GM18867 (cell line): Measurements from ENCODE around the gene RYR2.
"Not testable (repeated sequence)": the region's sequence is repeated elsewhere in the genome, so short reads cannot be mapped to it uniquely, and the experiment has no call there.

Experiments used
- ATAC-seq: cut with Tn5 transposase; IDR thresholded peaks from one replicate; pipeline ENCODE4 v1.9.1; 2021; ENCODE audit warnings: mild to moderate bottlenecking, moderate library complexity; ENCODE audit not compliant: unreplicated experiment

RYR2 gene

GRCh38 chr1:237071641-237072420 lies 29.8 kb downstream of the RYR2 start:
- ATAC-seq: no peak

DNA sequence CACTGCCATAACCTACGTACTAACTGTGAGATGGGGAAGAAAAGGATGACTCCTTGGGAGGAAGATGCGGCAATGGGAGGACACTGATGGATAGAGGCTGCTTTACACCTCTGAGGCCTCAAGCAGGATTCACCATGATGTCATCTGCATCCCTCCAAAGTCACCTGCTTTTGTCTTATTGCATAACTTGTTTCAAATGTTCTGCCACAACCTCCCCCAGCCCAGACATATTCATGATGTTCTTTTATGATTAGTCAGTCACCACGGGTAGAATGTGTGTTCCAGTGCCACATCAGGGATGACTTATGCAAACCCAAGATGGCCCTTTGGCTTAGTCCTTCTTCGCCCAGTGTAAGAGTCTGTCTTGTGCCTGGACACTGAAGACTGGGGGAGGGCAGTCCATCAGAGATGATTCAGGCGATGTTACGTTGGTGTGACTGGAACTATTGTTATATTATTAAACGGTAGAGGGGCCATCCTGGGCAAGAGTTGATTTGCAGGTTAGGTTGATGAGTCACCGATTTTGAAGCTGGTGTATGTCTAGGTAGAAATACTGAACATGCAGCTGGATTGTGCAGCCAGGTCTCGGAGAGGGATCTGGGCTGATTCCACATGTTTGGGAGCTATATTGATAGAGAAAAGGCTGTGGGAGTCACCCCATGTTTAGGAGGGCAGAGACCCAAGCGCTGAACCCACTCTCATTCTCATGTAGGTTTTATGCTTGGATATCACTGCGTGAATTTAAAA lies 32.6 kb downstream of the RYR2 start:
- ATAC-seq: no peak

DNA sequence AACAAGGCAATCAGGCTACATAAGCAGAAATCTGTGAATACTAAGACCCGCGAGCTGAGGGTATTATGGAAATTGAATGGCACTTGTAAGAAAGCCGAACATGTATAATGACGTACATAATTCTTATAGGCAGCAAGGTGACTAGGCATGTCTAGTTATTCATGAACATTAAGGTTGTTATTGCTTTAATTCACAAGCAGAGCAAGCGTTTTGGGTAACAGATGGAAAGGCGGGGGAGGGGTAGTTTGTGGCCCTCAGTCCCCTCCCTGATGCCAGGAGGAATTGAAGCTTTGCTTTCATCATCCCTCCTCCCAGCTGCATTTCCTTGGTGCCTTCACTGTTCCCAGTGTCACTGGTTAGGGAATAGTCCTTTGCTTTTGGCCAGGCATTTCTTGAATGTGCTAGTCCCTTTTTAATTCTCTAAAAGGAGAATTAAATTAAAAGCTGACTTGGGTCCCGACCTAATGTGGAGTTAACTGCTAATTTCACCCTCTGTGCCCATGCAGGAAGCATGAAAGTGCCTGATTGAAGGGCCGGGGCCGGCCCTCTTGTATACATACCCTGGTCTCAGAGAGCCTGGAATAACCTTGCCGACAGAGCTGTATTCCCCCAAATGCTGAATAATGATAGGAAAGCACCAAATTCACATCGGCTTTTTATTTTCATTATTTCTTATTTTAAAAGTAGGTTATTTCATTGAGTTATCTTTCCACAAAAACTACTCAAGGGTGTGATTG lies 42.5 kb downstream of the RYR2 start:
- no peak for ATAC-seq

DNA sequence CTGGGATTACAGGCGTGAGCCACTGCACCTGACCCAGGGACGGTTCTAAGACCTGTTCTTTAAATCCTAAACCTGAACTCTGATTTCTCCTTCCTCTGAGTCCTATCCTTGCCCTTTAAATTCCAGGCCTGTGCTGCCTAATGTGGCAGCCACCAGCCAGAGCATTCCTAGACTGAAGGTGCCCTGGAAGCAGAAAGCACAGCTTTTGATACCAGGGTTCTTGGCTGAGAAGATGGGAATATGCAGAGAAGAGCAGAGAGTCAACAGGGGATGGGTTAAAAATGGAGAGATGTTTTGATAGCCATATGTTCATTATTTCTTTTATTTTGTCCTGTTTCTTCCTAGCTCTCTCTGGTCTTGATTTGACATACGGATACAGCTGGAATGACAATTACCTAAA lies 49.7 kb downstream of the RYR2 start:
- ATAC-seq: no peak

DNA sequence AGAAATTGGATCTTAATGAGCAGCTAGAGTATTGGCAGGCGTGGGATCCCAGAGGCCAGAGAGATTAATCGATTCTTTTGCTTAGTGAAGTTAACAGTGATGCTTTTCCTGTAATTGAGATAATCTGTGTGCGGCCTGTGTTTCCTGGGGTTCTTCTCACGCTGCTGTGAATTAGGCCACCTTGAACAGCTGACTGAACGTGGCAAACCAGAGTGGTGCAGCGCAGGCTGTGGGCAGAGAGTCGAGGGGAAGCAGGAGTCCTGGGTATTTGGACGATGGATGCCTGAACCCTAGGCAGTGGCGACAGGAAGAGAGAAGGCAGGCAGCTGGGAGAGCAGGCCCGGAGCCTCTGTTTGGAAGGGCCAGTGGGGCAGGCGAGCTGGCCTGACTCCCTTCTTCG lies 51.7 kb downstream of the RYR2 start:
- no peak for ATAC-seq

DNA sequence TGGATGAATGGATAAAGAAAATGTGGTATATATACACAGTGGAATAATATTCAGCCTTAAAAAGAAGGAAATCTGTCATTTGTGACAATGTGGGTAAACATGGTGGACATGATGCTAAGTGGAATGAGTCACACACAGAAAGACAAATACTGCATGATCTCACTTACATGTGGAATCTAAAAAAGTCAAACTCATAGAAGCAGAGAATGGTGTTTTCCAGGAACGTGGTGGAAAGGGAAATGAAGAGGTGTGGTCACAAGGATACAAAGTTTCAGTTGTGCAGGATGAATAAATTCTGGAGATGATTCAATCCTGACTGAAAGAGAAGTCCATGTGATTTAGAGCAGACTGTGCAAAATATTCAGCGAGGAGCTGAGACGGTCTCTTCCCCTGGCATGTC lies 56.6 kb downstream of the RYR2 start:
- no peak for ATAC-seq

DNA sequence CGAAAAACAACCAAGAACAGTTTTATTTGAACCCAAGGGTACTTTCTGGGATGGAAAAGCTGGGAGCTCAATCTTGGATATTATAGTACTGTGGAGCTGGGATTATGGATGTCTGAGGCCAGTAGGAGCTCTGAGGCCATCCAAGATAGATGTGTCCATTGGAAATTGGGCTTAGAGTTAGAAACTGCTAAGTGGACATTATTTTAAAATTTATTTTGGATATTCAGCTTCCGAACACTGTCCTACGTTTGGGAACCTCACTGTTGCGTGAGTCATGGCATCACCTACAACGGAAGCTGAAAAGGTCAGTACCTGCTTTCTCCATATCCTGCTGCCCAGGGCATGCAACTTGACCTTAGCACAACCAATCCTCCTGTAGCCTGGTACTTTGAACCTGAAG lies 61.0 kb downstream of the RYR2 start:
- ATAC-seq: no peak

DNA sequence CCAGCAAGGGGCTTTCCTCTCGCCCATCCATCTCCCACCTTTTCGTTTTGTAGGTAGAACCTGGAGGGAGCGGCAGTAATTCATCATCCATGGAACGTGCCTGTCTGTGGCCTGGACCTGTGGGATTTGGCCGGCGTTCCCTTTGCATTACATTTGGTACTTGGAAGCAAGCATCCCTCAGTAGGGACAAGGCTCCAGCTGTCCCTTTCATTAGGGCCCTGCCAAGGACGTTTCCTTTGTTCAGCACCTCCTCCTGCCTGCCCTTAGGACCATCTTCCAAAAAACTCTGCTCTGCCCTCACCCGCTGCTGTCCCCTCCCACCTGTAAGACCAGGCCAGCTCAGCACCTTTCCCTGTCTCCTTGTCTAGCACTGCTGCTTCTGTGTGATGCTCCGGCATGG lies 62.1 kb downstream of the RYR2 start:
- ATAC-seq: no peak

DNA sequence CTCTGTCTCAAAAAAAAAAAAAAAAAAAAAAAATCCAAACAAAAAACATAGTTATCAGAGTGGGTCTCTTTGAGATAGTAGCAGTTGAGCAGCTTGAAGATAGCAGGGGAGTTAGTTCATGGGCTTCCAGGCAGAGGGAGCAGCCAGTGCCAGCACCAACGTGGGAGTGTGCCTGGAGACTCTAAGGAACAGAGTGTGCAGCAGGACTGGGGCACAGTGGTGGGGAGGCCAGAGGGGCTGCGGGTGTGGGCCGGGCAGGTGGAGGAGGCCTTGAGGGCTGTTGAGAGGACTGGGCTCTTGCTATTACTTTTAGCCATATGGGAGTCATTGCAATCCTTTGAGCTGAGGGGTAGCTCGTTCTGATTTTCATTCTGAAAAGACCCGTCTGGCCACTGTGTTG lies 63.8 kb downstream of the RYR2 start:
- no peak for ATAC-seq

DNA sequence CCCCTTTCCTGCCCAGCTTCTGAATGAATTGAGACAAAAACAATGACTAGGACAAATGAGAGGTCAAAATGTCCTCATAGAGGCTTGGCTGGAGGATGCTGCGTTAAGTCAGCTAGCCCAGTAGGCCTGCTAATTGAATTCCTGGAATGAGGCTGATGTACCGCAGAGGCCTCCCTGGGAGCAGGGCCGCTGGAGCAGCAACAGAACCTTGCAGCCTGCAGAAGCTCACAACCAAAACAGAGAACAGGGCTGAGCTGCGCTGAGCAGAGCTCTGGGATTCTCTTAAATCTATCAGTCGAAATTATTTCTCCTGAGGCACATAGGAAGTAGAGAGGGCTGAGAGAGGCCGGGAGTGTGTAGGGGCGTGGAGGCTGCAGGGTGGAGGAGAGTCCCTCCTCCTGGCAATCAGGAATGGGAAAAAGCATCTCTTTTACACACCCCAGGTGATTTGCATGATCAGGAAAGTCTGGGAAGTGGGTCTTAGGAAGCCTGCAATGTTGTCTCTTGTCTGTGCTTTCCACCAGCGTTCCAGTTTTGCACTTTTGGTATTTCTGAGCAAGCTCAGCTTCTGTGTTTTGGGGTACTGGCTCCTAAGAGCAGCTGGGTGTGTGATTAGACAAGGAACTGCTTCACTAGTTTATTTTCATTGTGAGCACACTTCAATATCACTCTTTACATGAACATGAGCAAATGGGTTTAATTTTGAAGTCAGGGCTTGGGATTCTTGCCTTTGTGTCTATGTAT lies 66.5 kb downstream of the RYR2 start:
- ATAC-seq: no peak

- no peak for ATAC-seq
Observed at GRCh38 chr1:237111807-237112206, 69.8 kb downstream of the RYR2 start.

- ATAC-seq: no peak
Observed at GRCh38 chr1:237112663-237113062, 70.7 kb downstream of the RYR2 start.

DNA sequence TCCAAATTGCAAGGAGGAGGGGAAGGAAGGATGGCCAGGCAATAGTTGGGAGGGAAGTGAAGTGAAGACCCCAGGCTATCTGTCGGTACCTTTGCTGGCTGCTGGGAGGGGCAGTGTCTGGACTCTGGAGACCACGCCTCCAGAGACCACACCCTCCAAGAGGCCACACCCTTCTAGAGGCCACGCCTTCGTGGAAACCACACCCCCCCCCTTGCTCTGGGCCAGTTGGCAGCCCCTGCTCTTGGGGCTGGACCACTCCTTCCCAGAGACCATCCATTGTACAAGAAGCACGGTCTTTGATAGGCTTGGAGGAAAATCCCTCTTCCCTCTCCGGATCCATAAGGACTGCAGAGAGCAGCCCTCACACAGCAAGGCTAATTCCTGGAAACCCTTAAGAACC lies 73.1 kb downstream of the RYR2 start:
- ATAC-seq: no peak

GRCh38 chr1:237119091-237119490 lies 77.1 kb downstream of the RYR2 start:
- no peak for ATAC-seq

- ATAC-seq: no peak
Observed at GRCh38 chr1:237120683-237121082, 78.7 kb downstream of the RYR2 start.

GRCh38 chr1:237124856-237125462 lies 83.0 kb downstream of the RYR2 start:
- no peak for ATAC-seq

DNA sequence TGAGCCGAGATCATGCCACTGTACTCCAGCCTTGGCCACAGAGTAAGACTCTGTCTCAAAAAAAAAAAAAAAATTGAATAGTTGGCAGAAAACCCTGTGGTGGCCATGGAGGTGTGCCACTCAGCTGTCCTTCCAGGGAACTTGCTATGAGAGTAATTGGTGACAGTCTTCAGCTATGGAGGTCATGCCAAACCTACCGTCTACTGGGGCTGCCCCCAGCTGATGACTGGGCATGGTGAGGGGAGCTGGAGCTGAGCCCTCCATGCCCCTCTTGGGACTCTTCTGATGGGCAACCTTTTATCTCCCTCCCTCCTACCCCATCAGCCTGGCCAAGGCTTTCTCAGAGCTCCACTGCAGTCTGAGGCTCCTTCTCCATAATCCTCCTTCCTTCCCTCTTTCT lies 84.2 kb downstream of the RYR2 start:
- no peak for ATAC-seq

- ATAC-seq: not testable (repeated sequence)
Observed at GRCh38 chr1:237127301-237127700, 85.3 kb downstream of the RYR2 start.

DNA sequence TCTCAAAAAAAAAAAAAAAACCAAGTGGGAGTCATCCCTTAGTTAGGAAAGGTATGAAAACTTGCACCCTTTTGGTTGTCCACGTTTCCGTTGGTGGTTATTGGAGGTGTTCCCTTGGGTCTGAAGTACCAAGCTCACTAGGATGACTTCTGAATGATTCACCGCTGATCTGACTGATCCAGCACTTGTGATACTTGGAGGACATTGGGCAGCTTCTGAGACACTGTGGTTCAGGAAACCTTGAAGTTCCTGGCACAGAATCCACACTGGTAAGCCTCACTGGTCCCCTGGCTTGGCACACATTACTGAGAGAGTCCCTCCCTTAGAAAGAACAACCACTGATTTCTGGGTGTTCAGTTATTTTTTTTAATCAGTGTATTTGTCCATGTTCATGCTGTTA lies 91.9 kb downstream of the RYR2 start:
- no peak for ATAC-seq

GRCh38 chr1:237134929-237135328 lies 92.9 kb downstream of the RYR2 start:
- no peak for ATAC-seq

DNA sequence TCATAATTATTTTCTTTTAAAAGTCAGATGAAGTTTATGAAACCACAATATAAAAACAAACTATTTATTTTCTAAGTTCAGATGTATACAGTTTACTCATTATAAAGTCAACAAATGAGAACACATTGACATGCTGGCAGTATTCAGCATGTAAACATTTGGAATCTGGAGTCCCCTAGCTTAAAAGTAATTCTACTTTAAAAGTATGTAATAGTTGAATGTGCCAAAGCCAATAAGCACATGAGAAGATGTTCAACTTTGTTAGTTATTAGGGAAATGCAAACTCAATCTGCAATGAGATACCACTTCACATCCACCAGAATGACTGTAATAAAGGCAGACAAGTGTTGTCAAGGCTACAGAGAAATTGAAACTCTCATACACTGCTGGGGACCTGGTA lies 96.6 kb downstream of the RYR2 start:
- no peak for ATAC-seq
